OCI-LY7 (cell line): ENCODE data around the gene FCN1.

Source experiments
- EZH2phosphoT487 ChIP-seq: fragments of 200-600 bp; sonication (generic); IDR thresholded peaks from 2 replicates; pipeline ENCODE4 v1.6.1; 2018; ENCODE audit warnings: low read depth, borderline replicate concordance, mild to moderate bottlenecking, mixed run types, antibody characterized with exemption, low read length, moderate library complexity, mixed read lengths
- TF ChIP-seq, protein P1 (sequence below): fragments of 200-600 bp; sonication (generic); conservative IDR thresholded peaks from 2 replicates; pipeline ENCODE4 v1.5.1; 2014; ENCODE audit warnings: mild to moderate bottlenecking, antibody characterized with exemption, low read length, moderate library complexity, mixed read lengths

DNA sequence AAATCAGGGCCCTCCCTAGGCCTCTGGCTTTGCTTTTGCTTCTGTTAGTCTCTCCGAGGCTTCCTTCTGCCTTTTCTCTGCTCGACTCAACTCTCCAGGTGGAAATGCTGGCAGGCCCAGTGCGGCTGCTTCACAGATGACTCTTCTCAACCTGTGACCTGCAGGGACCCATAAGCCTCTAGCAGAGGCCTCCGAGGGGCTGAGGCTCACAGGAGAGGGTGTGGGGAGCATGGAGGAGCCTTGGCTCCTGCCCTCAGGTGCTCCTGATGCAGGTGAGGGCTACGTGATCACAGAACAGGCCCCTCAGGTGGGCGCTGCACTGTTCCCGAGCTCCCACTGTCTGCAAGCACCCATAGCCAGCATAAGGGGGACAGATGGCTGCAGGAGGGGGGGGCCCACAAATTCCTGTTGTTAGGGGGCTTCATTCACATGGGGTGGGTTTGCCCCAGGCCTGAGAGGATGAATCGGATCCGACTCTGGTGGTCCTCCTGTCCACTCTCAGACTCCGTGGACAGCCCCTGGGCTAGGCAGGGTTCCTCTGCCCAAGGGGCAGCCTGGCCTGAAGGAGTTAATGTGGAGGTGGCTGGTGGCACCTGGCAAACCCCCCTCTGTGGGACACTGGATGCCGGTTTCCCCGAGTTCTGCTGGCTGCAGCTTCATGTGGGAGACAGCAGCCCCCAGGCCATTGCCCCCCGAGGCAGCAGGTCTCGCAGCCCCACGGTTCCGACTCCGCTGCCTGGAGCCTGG is 48.0 kb downstream of the FCN1 start:
- TF ChIP-seq EZH2phosphoT487: no peak
- TF ChIP-seq, protein P1, sequence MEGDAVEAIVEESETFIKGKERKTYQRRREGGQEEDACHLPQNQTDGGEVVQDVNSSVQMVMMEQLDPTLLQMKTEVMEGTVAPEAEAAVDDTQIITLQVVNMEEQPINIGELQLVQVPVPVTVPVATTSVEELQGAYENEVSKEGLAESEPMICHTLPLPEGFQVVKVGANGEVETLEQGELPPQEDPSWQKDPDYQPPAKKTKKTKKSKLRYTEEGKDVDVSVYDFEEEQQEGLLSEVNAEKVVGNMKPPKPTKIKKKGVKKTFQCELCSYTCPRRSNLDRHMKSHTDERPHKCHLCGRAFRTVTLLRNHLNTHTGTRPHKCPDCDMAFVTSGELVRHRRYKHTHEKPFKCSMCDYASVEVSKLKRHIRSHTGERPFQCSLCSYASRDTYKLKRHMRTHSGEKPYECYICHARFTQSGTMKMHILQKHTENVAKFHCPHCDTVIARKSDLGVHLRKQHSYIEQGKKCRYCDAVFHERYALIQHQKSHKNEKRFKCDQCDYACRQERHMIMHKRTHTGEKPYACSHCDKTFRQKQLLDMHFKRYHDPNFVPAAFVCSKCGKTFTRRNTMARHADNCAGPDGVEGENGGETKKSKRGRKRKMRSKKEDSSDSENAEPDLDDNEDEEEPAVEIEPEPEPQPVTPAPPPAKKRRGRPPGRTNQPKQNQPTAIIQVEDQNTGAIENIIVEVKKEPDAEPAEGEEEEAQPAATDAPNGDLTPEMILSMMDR: no peak
